ENCODE results near the gene IL17A.

The IL17A gene

GRCh38 chr6:52143551-52143950 lies 42.6 kb upstream of the IL17A start:
- in situ Hi-C loops (cut with HindIII; ENCODE audit: low sequenced_read_pairs): no loop called here
- TF ChIP-seq CTCF (IDR thresholded peaks at IDR 0.05; ENCODE audit: low read depth, low read length): no peak
- DNase-seq (ENCODE audit: low read depth, low spot score): no peak
- no peak overlapping the region for H3K4me3 ChIP-seq (ENCODE audit: low read depth, low read length)

GRCh38 chr6:52144196-52145076 lies 41.7 kb upstream of the IL17A start:
- DNase-seq (ENCODE audit: low read depth, low spot score): no peak

GRCh38 chr6:52146851-52147445 lies 39.2 kb upstream of the IL17A start:
- no peak for TF ChIP-seq CTCF (IDR thresholded peaks at IDR 0.05; ENCODE audit: low read depth, low read length)
- in situ Hi-C loops (cut with HindIII; ENCODE audit: low sequenced_read_pairs): no loop called here
- H3K4me3 ChIP-seq (ENCODE audit: low read depth, low read length): no peak overlapping the region
- no peak for DNase-seq (ENCODE audit: low read depth, low spot score)

More at GRCh38 chr6:52144196-52145076, 41.7 kb upstream of the IL17A start:
- H3K4me3 ChIP-seq (ENCODE audit: low read depth, low read length): no peak overlapping the region
- no peak for TF ChIP-seq CTCF (IDR thresholded peaks at IDR 0.05; ENCODE audit: low read depth, low read length)
- in situ Hi-C loops (cut with HindIII; ENCODE audit: low sequenced_read_pairs): no loop called here

GRCh38 chr6:52149076-52149475 lies 37.1 kb upstream of the IL17A start:
- in situ Hi-C loops (cut with HindIII; ENCODE audit: low sequenced_read_pairs): no loop called here
- no peak for TF ChIP-seq CTCF (IDR thresholded peaks at IDR 0.05; ENCODE audit: low read depth, low read length)
- no peak overlapping the region for H3K4me3 ChIP-seq (ENCODE audit: low read depth, low read length)
- no peak for DNase-seq (ENCODE audit: low read depth, low spot score)

GRCh38 chr6:52149949-52150348 lies 36.2 kb upstream of the IL17A start:
- DNase-seq (ENCODE audit: low read depth, low spot score): no peak
- no peak overlapping the region for H3K4me3 ChIP-seq (ENCODE audit: low read depth, low read length)
- in situ Hi-C loops (cut with HindIII; ENCODE audit: low sequenced_read_pairs): no loop called here
- TF ChIP-seq CTCF (IDR thresholded peaks at IDR 0.05; ENCODE audit: low read depth, low read length): no peak

GRCh38 chr6:52152070-52152423 lies 34.1 kb upstream of the IL17A start:
- DNase-seq (ENCODE audit: low read depth, low spot score): no peak
- no peak for TF ChIP-seq CTCF (IDR thresholded peaks at IDR 0.05; ENCODE audit: low read depth, low read length)
- in situ Hi-C loops (cut with HindIII; ENCODE audit: low sequenced_read_pairs): no loop called here
- H3K4me3 ChIP-seq (ENCODE audit: low read depth, low read length): no peak overlapping the region
